GM18951 (cell line): ENCODE measurements around the gene RBBP4.

Experiments
- POLR2A ChIP-seq: IDR thresholded peaks from 4 replicates; pipeline ENCODE4 v1.6.1; 2011; ENCODE audit warnings: mild to moderate bottlenecking; ENCODE audit not compliant: insufficient read length, insufficient read depth; ENCODE audit errors: extremely low read depth
- in situ Hi-C: fragments of 300-500 bp; cut with MboI; formaldehyde crosslinking; loops from one replicate; pipeline ENCODE4 v1.12.0; 2022; ENCODE audit warnings: low sequenced_read_pairs, mixed read lengths, inconsistent platforms; ENCODE audit not compliant: unreplicated experiment

Gene RBBP4

GRCh38 chr1:32728413-32729077 is 77.5 kb downstream of the RBBP4 start:
- TF ChIP-seq POLR2A = no peak
- in situ Hi-C loops = no loop called here

DNA sequence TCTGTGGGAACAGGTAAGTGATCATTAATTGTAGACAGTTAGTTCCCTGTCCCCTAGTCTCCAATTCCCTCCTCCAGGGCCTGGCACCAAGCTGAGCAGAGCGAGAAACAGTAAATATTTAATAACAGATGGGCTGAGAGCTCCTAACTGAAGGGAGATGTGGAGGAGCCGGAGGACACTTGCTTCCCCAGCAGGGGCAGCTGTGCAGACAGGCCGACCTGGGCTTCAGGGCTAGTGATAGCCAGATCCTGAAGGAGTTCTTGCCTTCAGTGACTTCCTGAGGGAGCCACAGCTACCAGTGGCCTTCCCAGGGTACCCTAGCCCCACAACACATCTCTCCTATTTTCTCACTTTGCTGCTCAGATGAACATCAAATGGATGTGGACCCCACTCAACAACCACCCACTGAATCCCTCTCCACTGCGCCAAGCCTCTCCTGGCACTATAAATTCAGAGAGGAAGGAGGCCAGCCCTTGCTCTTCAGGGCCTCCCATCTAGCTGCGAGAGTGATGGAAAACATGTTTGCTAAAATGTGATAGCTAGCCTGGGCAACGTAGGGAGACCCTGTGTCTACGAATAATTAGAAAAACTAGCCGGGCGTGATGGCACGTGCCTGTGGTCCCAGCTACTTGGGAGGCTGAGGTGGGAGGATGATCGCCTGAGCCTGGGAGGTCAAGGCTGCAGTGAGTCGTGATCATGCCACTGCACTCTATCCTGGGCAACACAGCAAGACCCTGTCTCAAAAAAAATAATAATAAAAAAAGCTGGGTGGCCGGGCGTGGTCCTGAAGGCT is 78.4 kb downstream of the RBBP4 start:
- TF ChIP-seq POLR2A = no peak
- in situ Hi-C loops = no loop called here

GRCh38 chr1:32733582-32734321 is 82.7 kb downstream of the RBBP4 start:
- in situ Hi-C loops = no loop called here
- no peak for TF ChIP-seq POLR2A
